HepG2 (cell line): ENCODE measurements around the gene FBXO2. TPM values are rescaled to one million over a fixed set of nuclear protein-coding genes. Genes with fewer than 3 reads are reported as not detected.

ENCODE experiments used
- CREBL2 ChIP-seq: sonication (generic); formaldehyde crosslinking; IDR thresholded peaks from 2 replicates; pipeline ENCODE4 v1.8.1; 2023; ENCODE audit warnings: missing genetic modification reagents, mild to moderate bottlenecking, borderline replicate concordance
- HNRNPLL ChIP-seq: fragments of 200-400 bp; formaldehyde crosslinking; IDR thresholded peaks from 2 replicates; pipeline ENCODE4 v1.6.1; 2017; ENCODE audit warnings: mild to moderate bottlenecking, low read depth, low read length; ENCODE audit not compliant: poor library complexity, severe bottlenecking
- NCOR1 ChIP-seq: fragments of 200-600 bp; sonication (generic); IDR thresholded peaks from 2 replicates; pipeline ENCODE4 v1.7.0; 2017; ENCODE audit warnings: antibody characterized with exemption, low read length, borderline replicate concordance
- RBAK ChIP-seq: sonication (generic); formaldehyde crosslinking; IDR thresholded peaks from 2 replicates; pipeline ENCODE4 v1.5.1; 2020; ENCODE audit warnings: mild to moderate bottlenecking, missing genetic modification reagents
- SIX4 ChIP-seq: sonication (generic); formaldehyde crosslinking; IDR thresholded peaks from 2 replicates; pipeline ENCODE4 v1.4.0; 2020; ENCODE audit warnings: missing genetic modification reagents
- SKI ChIP-seq: fragments of 450-650 bp; IDR thresholded peaks from one replicate; pipeline ENCODE4 v1.6.1; 2018; ENCODE audit warnings: mild to moderate bottlenecking; ENCODE audit not compliant: partially characterized antibody
- SSRP1 ChIP-seq: IDR thresholded peaks from 2 replicates; pipeline ENCODE4 v1.6.1; 2016; ENCODE audit warnings: control low read depth
- STAG1 ChIP-seq: sonication (generic); formaldehyde crosslinking; IDR thresholded peaks from 2 replicates; pipeline ENCODE4 v1.4.0; 2020; ENCODE audit warnings: missing genetic modification reagents
- TBX3 ChIP-seq: fragments of 450-650 bp; IDR thresholded peaks from 2 replicates; pipeline ENCODE4 v1.6.1; 2017; ENCODE audit warnings: antibody characterized with exemption, mild to moderate bottlenecking, inconsistent platforms, borderline replicate concordance
- ZBTB7A ChIP-seq: sonication (generic); formaldehyde crosslinking; IDR thresholded peaks from 2 replicates; pipeline ENCODE4 v1.8.0; 2022; ENCODE audit warnings: mild to moderate bottlenecking, missing genetic modification reagents
- ZNF225 ChIP-seq: sonication (generic); formaldehyde crosslinking; IDR thresholded peaks from 2 replicates; pipeline ENCODE4 v1.4.0; 2020; ENCODE audit warnings: mild to moderate bottlenecking, missing genetic modification reagents
- ZNF3 ChIP-seq: IDR thresholded peaks from 2 replicates; pipeline ENCODE4 v1.7.0; 2017; ENCODE audit warnings: inconsistent platforms
- ZNF546 ChIP-seq: sonication (generic); formaldehyde crosslinking; conservative IDR thresholded peaks from 2 replicates; pipeline ENCODE4 v1.8.1; 2023; ENCODE audit warnings: mild to moderate bottlenecking, missing genetic modification reagents
- ZNF570 ChIP-seq: sonication (generic); formaldehyde crosslinking; IDR thresholded peaks from 2 replicates; pipeline ENCODE4 v1.4.0; 2020; ENCODE audit warnings: mild to moderate bottlenecking, missing genetic modification reagents, borderline replicate concordance
- ZNF607 ChIP-seq: sonication (generic); formaldehyde crosslinking; IDR thresholded peaks from 2 replicates; pipeline ENCODE4 v1.5.1; 2020; ENCODE audit warnings: missing genetic modification reagents, mild to moderate bottlenecking, borderline replicate concordance
- ZSCAN12 ChIP-seq: sonication (generic); formaldehyde crosslinking; IDR thresholded peaks from 2 replicates; pipeline ENCODE4 v1.9.0; 2021; ENCODE audit warnings: mild to moderate bottlenecking, missing genetic modification reagents
- polyA plus RNA-seq, 8 experiments: library from polyadenylated mRNA; depleted of rRNA in 3 of 8; stranded (reverse) in 7 of 8; unstranded in 1 of 8; fragments of >200 nt; fragmentation: Illumina TruSeq in 4 of 8; extraction: Trizol in 4 of 8; gene quantifications; 2 replicates each; pipeline versions ENCODE4 v1.2.1 to v1.2.3, GENCODE V29; 2011 to 2016; ENCODE audit warnings: low read depth in 4 of 8, missing spikeins in 1 of 8, mixed read lengths in 1 of 8; ENCODE audit not compliant: insufficient read depth in 1 of 8
- total RNA-seq, 5 experiments: library from RNA; depleted of rRNA; stranded (reverse); fragments of >200 nt; fragmentation: Illumina TruSeq; extraction: Trizol; gene quantifications; 2 replicates each; pipeline ENCODE4 v1.2.3, GENCODE V29; 2016; ENCODE audit warnings: low read depth in 1 of 5
- TF ChIP-seq, protein P1 (sequence below): sonication (generic); formaldehyde crosslinking; IDR thresholded peaks from 2 replicates; pipeline ENCODE4 v1.9.0; 2021; ENCODE audit warnings: mild to moderate bottlenecking, missing genetic modification reagents
- TF ChIP-seq, protein P2 (sequence below): fragments of 450-650 bp; IDR thresholded peaks from 2 replicates; pipeline ENCODE4 v1.6.1; 2017; ENCODE audit warnings: mild to moderate bottlenecking
- TF ChIP-seq, protein P3 (sequence below): sonication (generic); formaldehyde crosslinking; IDR thresholded peaks from 2 replicates; pipeline ENCODE4 v1.5.0; 2020; ENCODE audit warnings: missing genetic modification reagents

Gene FBXO2
- total and polyA plus RNA-seq, 2 of the 13 experiments (the other 11 are each of a cell fraction or from before 2014, with no cell fraction given): 79.3 to 112 TPM

GRCh38 chr1:11653101-11653860, 948 bp downstream of the FBXO2 start (continued):
- no peak for TF ChIP-seq ZNF607
- TF ChIP-seq SKI: peak; percentile 11
- TF ChIP-seq, protein P1, sequence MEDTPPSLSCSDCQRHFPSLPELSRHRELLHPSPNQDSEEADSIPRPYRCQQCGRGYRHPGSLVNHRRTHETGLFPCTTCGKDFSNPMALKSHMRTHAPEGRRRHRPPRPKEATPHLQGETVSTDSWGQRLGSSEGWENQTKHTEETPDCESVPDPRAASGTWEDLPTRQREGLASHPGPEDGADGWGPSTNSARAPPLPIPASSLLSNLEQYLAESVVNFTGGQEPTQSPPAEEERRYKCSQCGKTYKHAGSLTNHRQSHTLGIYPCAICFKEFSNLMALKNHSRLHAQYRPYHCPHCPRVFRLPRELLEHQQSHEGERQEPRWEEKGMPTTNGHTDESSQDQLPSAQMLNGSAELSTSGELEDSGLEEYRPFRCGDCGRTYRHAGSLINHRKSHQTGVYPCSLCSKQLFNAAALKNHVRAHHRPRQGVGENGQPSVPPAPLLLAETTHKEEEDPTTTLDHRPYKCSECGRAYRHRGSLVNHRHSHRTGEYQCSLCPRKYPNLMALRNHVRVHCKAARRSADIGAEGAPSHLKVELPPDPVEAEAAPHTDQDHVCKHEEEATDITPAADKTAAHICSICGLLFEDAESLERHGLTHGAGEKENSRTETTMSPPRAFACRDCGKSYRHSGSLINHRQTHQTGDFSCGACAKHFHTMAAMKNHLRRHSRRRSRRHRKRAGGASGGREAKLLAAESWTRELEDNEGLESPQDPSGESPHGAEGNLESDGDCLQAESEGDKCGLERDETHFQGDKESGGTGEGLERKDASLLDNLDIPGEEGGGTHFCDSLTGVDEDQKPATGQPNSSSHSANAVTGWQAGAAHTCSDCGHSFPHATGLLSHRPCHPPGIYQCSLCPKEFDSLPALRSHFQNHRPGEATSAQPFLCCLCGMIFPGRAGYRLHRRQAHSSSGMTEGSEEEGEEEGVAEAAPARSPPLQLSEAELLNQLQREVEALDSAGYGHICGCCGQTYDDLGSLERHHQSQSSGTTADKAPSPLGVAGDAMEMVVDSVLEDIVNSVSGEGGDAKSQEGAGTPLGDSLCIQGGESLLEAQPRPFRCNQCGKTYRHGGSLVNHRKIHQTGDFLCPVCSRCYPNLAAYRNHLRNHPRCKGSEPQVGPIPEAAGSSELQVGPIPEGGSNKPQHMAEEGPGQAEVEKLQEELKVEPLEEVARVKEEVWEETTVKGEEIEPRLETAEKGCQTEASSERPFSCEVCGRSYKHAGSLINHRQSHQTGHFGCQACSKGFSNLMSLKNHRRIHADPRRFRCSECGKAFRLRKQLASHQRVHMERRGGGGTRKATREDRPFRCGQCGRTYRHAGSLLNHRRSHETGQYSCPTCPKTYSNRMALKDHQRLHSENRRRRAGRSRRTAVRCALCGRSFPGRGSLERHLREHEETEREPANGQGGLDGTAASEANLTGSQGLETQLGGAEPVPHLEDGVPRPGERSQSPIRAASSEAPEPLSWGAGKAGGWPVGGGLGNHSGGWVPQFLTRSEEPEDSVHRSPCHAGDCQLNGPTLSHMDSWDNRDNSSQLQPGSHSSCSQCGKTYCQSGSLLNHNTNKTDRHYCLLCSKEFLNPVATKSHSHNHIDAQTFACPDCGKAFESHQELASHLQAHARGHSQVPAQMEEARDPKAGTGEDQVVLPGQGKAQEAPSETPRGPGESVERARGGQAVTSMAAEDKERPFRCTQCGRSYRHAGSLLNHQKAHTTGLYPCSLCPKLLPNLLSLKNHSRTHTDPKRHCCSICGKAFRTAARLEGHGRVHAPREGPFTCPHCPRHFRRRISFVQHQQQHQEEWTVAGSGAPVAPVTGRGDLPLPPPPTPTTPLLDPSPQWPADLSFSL (CRISPR knock-in tag): no peak
- TF ChIP-seq SIX4 (CRISPR knock-in tag): peak; percentile 65; the same call in 1 of the 2 replicates
- no peak for TF ChIP-seq ZBTB7A
- TF ChIP-seq RBAK (CRISPR knock-in tag): no peak
- TF ChIP-seq ZNF570 (CRISPR knock-in tag): no peak
- TF ChIP-seq, protein P2, sequence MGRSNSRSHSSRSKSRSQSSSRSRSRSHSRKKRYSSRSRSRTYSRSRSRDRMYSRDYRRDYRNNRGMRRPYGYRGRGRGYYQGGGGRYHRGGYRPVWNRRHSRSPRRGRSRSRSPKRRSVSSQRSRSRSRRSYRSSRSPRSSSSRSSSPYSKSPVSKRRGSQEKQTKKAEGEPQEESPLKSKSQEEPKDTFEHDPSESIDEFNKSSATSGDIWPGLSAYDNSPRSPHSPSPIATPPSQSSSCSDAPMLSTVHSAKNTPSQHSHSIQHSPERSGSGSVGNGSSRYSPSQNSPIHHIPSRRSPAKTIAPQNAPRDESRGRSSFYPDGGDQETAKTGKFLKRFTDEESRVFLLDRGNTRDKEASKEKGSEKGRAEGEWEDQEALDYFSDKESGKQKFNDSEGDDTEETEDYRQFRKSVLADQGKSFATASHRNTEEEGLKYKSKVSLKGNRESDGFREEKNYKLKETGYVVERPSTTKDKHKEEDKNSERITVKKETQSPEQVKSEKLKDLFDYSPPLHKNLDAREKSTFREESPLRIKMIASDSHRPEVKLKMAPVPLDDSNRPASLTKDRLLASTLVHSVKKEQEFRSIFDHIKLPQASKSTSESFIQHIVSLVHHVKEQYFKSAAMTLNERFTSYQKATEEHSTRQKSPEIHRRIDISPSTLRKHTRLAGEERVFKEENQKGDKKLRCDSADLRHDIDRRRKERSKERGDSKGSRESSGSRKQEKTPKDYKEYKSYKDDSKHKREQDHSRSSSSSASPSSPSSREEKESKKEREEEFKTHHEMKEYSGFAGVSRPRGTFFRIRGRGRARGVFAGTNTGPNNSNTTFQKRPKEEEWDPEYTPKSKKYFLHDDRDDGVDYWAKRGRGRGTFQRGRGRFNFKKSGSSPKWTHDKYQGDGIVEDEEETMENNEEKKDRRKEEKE: no peak
- no peak for TF ChIP-seq SSRP1 (CRISPR knock-in tag)
- TF ChIP-seq ZSCAN12: no peak
- no peak for TF ChIP-seq ZNF225 (CRISPR knock-in tag)
- TF ChIP-seq ZNF546: no peak
- no peak for TF ChIP-seq TBX3
- 0 out of 2 replicates have a peak, but pooled peaks have one; percentile 32 for TF ChIP-seq NCOR1
- no peak for TF ChIP-seq CREBL2 (CRISPR knock-in tag)
- TF ChIP-seq, protein P3, sequence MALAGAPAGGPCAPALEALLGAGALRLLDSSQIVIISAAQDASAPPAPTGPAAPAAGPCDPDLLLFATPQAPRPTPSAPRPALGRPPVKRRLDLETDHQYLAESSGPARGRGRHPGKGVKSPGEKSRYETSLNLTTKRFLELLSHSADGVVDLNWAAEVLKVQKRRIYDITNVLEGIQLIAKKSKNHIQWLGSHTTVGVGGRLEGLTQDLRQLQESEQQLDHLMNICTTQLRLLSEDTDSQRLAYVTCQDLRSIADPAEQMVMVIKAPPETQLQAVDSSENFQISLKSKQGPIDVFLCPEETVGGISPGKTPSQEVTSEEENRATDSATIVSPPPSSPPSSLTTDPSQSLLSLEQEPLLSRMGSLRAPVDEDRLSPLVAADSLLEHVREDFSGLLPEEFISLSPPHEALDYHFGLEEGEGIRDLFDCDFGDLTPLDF (CRISPR knock-in tag): no peak
- TF ChIP-seq ZNF3: no peak
- TF ChIP-seq HNRNPLL: no peak
- TF ChIP-seq STAG1 (CRISPR knock-in tag): peak; percentile 40
